Naive thymus-derived CD4-positive, alpha-beta T cell (primary cell): Measurements from ENCODE around the gene MAJIN. TPM values are rescaled to one million over a fixed set of nuclear protein-coding genes. Genes with fewer than 3 reads are reported as not detected.

Experiments
- ATAC-seq: fragments of 150-1000 bp; cut with Tn5 transposase; 2 replicates; pipeline ENCODE4 v1.10.0; 2021; ENCODE audit warnings: mild to moderate bottlenecking, moderate library complexity
- CTCF ChIA-PET: fragments of 350-600 bp; sonication (Branson Sonifier 250); formaldehyde crosslinking; loops from one replicate; lab custom pipeline; 2021; ENCODE audit warnings: antibody characterized with exemption; lab: Charles Lee
- POLR2A ChIA-PET: fragments of 350-600 bp; sonication (Branson Sonifier 250); formaldehyde crosslinking; loops from one replicate; lab custom pipeline; 2021; ENCODE audit warnings: antibody characterized with exemption, inconsistent platforms; lab: Charles Lee
- DNase-seq, 9 donors: peaks; one replicate each; pipeline versions ENCODE4 v3.0.0 to v3.0.0-alpha.2; 2020 to 2022; ENCODE audit warnings: mixed read lengths in 1 of 9
- H3K27ac ChIP-seq: one replicate; pipeline ENCODE4 v1.7.0; 2013; ENCODE audit warnings: mild to moderate bottlenecking, low read depth, low read length, moderate library complexity
- H3K27me3 ChIP-seq, 2 donors: one replicate each; pipeline ENCODE4 v1.7.0; 2013; ENCODE audit warnings: low read length in 2 of 2, mild to moderate bottlenecking in 2 of 2, moderate library complexity in 2 of 2; ENCODE audit not compliant: control insufficient read depth in 2 of 2, insufficient read depth in 2 of 2
- H3K36me3 ChIP-seq, 3 experiments: 1 replicate in 2 of 3; 2 replicates in 1 of 3; pipeline ENCODE4 v1.7.0; 2013; ENCODE audit warnings: low read length in 3 of 3, mild to moderate bottlenecking in 3 of 3, moderate library complexity in 1 of 3; ENCODE audit not compliant: insufficient read depth in 3 of 3, control insufficient read depth in 2 of 3
- H3K4me1 ChIP-seq, 2 donors: one replicate each; pipeline ENCODE4 v1.7.0; 2013; ENCODE audit warnings: low read length in 2 of 2, mild to moderate bottlenecking in 2 of 2, moderate library complexity in 1 of 2; ENCODE audit not compliant: control insufficient read depth in 2 of 2, insufficient read depth in 2 of 2
- H3K4me3 ChIP-seq: 2 replicates; pipeline ENCODE4 v1.7.0; 2013; ENCODE audit warnings: mild to moderate bottlenecking, low read length
- H3K9me3 ChIP-seq, 3 experiments: 1 replicate in 2 of 3; 2 replicates in 1 of 3; pipeline ENCODE4 v1.7.0; 2013; ENCODE audit warnings: low read length in 3 of 3; ENCODE audit not compliant: control insufficient read depth in 2 of 3
- H3K27ac Mint-ChIP-seq, 9 donors: one replicate each; pipeline ENCODE4 v1.8.0; 2020 to 2022; ENCODE audit warnings: mixed read lengths in 9 of 9, mild to moderate bottlenecking in 8 of 9, moderate library complexity in 5 of 9, inconsistent platforms in 2 of 9
- H3K27me3 Mint-ChIP-seq, 5 donors: one replicate each; pipeline ENCODE4 v1.8.0; 2021 to 2022; ENCODE audit warnings: mixed read lengths in 5 of 5, mild to moderate bottlenecking in 1 of 5
- H3K36me3 Mint-ChIP-seq, 5 donors: one replicate each; pipeline ENCODE4 v1.8.0; 2020 to 2022; ENCODE audit warnings: mixed read lengths in 5 of 5, mild to moderate bottlenecking in 3 of 5, inconsistent platforms in 1 of 5
- H3K4me1 Mint-ChIP-seq, 7 donors: one replicate each; pipeline ENCODE4 v1.8.0; 2020 to 2022; ENCODE audit warnings: mixed read lengths in 7 of 7, mild to moderate bottlenecking in 3 of 7, inconsistent platforms in 1 of 7
- H3K4me3 Mint-ChIP-seq, 10 donors: one replicate each; pipeline ENCODE4 v1.8.0; 2020 to 2022; ENCODE audit warnings: mild to moderate bottlenecking in 10 of 10, mixed read lengths in 10 of 10, moderate library complexity in 6 of 10, inconsistent platforms in 2 of 10
- H3K9me3 Mint-ChIP-seq, 11 donors: one replicate each; pipeline ENCODE4 v1.8.0; 2020 to 2022; ENCODE audit warnings: mixed read lengths in 11 of 11, mild to moderate bottlenecking in 4 of 11, inconsistent platforms in 1 of 11, moderate library complexity in 1 of 11
- intact Hi-C, 2 donors: fragments of 100-400 bp; cut with micrococcal nuclease; formaldehyde crosslinking; loops; one replicate each; pipeline ENCODE4 v1.15.1; 2023
- polyA plus RNA-seq, 2 donors: library from polyadenylated mRNA; unstranded; fragments of 300-500 nt; fragmentation: Illumina TruSeq; gene quantifications; one replicate each; pipeline ENCODE4 v1.2.3, GENCODE V29; 2021
- total RNA-seq, 6 experiments: library from RNA in 5 of 6; stranded (reverse) in 5 of 6; gene quantifications; 1 replicate in 5 of 6; 2 replicates in 1 of 6; pipeline ENCODE4 v1.2.3 and lab custom pipeline; 2021 to 2026

MAJIN gene
- total and polyA plus RNA-seq, 7 experiments from 2014 or later: 0.48 to 1.2 (median 0.94) TPM; not detected in 2

DNA sequence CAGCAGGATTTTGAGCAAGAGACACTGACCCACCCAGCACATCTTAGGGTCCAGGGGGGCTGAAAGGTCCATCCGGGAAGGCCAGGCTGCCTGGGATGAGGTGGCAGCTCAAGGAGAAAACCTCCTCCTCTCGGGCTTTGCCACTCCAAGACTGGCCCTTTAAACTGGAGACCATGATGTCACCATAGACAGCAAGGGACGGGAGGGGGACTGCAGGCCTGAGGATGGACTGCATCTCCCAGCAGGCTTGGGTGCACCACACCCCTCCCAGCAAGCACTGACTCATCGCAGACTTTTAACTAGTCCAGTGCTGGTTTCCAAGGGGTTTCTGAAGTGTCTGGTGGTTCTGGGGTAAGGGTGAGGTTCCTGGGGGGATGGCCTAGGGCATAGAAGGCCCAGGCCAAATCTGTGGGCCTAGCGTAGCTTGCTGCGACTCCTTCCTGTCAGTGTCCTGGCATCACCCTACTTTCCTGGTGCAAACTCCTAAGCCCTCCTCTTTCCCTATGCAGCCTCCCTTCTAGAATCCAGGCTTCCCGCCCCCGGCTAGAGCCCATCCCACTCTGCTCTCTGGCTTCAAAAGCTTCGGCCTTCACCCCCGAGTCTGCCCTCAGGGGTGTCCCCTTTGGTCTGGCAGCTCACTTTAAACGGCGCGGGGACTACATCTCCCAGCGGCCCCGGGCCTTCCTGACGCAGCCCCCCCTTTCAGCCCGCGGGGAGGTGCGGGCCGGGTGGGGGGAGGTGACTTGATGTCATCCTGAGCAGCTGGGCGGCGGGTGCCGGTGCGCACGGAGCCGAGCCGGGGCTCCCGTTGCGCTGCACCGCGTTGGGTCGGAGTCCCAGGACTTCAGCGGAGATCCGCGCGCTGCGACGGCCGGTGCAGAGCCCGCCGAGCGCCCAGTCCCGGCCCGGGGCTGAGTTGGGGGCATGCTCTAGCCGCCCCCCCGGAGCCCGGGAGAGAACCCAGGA, 47.7 kb downstream of the MAJIN start, which contains the start of gene PPP2R5B:
PPP2R5B (plus strand) TSS at position 746 of the 966 bp plus-strand sequence. CDS start 1,046 bp downstream, outside the sequence.
- no peaks in the 10 kb centered on the region for H3K27me3 ChIP-seq
- Mint-ChIP-seq H3K4me3 (peak within 1 kb of the TSS; percentile 89 to 99 (median 96)), H3K36me3 (peaks cover 0 to 11% (median 0%) of the 10 kb centered on the region in 5 donors), H3K27ac (peak within 1 kb of the TSS; percentile 95 to 100 (median 98)), H3K4me1 (peaks cover 9 to 24% (median 14%) of the 10 kb centered on the region in 7 donors), H3K9me3 (no peaks in the 10 kb centered on the region), H3K27me3 (no peaks in the 10 kb centered on the region)
- intact Hi-C loops: loop anchor here (1.0 to 5.0 kb wide), 15 partner anchors 8 to 1343 kb away; partner anchors contain the start of genes CDCA5 (in 2 of the 2), EHD1 (in 2 of the 2), SAC3D1 (in 2 of the 2) and SNX15 (in 2 of the 2)
- peak within 1 kb of the TSS; percentile 67 for H3K4me3 ChIP-seq
- CTCF ChIA-PET: interaction anchor here (0.5 to 0.9 kb wide), 3 partner anchors 42 to 235 kb away, joined by 3 to 6 read pairs (median 3); no protein-coding TSS in a partner anchor
- ATAC-seq (peak; percentile 95), DNase-seq (peak; percentile 79 to 92 (median 89))
- no peaks in the 10 kb centered on the region for H3K9me3 ChIP-seq
- H3K36me3 ChIP-seq: peaks cover 0 to 3% (median 0%) of the 10 kb centered on the region in 3 experiments
- POLR2A ChIA-PET: interaction anchor here (0.5 to 2.0 kb wide), 11 partner anchors 9 to 145 kb away, joined by 3 to 17 read pairs (median 4); partner anchors contain the start of genes ARL2, EHD1 and SF1
- peaks cover 11 to 15% of the 10 kb centered on the region in 2 donors for H3K4me1 ChIP-seq
- peak within 1 kb of the TSS; percentile 81 for H3K27ac ChIP-seq

DNA sequence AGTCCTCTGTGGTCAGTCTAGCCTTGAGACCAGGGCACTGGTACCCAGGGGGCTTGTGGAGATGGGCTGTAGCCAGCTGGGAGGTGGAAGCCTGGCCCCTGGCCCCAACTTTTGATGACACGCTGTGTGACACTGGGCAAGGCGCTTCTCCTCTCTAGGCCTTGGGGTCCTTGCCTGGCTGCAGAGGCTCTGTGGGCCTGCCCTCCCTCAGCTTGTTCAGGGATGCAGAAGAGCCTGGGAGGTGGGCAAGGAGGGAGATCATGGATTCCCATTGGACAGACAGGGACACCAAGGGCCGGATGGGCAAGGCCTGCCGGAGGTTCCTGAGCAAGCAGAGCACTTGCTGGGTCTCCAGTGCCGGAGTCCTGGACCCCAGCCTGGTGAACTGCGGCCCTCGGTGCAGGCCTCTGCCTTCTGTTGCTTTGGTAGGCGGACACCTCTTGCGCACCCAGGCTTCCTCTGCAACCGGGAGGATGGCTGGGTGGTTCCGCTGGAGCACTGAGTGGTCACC, 48.7 kb downstream of the MAJIN start:
- peak overlapping the region in 4 of 10 donors; percentile 16 to 95 (median 60) for H3K4me3 Mint-ChIP-seq
- ATAC-seq (no peak), DNase-seq (no peak)
- intact Hi-C loops: loop anchor here (5.0 kb wide), 2 partner anchors 119 to 1344 kb away; partner anchors contain the start of genes RAB1B (in 1 of the 2) and SAC3D1 (in 1 of the 2)
- H3K36me3 Mint-ChIP-seq: peaks cover 0 to 10% (median 0%) of the 10 kb centered on the region in 5 donors
- Histone ChIP-seq H3K4me1 (peaks cover 11 to 15% of the 10 kb centered on the region in 2 donors), H3K4me3 (no peak overlapping the region), H3K27ac (peak overlapping the region; percentile 81), H3K9me3 (no peaks in the 10 kb centered on the region), H3K36me3 (no peaks in the 10 kb centered on the region), H3K27me3 (no peaks in the 10 kb centered on the region)
- CTCF ChIA-PET: interaction anchor here (0.8 kb wide), 1 partner anchor 212 kb away, joined by 3 read pairs; no protein-coding TSS in a partner anchor
- peaks cover 9 to 25% (median 15%) of the 10 kb centered on the region in 7 donors for H3K4me1 Mint-ChIP-seq
- H3K27me3 Mint-ChIP-seq: no peaks in the 10 kb centered on the region
- H3K27ac Mint-ChIP-seq: peak overlapping the region in 4 of 9 donors; percentile 51 to 100 (median 84)
- no peaks in the 10 kb centered on the region for H3K9me3 Mint-ChIP-seq
- POLR2A ChIA-PET: interaction anchor here (1.1 to 2.0 kb wide), 4 partner anchors 8 to 144 kb away, joined by 4 to 17 read pairs (median 8); partner anchors contain the start of gene SF1

DNA sequence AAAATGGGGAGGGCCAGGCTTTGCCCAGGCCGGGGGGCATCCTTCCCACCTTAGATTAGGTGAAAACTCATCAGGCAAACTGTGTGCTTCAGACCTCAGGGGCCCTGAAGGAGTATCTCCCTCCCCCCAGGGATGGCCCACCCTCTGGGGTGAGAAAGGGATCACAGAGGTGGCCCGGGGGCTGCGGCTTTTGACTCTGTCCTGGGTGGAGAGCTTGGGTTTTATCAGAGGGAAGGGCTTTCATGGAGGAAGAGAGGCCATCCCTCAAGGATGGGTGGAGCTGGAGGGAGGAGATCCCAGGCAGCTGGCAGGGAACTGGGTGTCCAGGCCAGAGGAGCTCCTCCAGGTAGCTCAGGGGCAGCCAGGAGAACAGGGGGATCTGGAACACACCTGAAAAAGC, 50.5 kb downstream of the MAJIN start:
- H3K27me3 Mint-ChIP-seq: no peaks in the 10 kb centered on the region
- no peaks in the 10 kb centered on the region for H3K9me3 Mint-ChIP-seq
- ChIA-PET POLR2A (interaction anchor here (0.6 kb wide), 1 partner anchor 15 kb away, joined by 3 read pairs; no protein-coding TSS in a partner anchor), CTCF (interaction anchor here (0.7 kb wide), 1 partner anchor 142 kb away, joined by 3 read pairs; no protein-coding TSS in a partner anchor)
- DNase-seq (no peak), ATAC-seq (no peak)
- peaks cover 19 to 23% of the 10 kb centered on the region in 2 donors for H3K4me1 ChIP-seq
- peak overlapping the region in 1 of 9 donors; percentile 78 for H3K27ac Mint-ChIP-seq
- H3K9me3 ChIP-seq: no peaks in the 10 kb centered on the region
- peak overlapping the region in 1 of 10 donors; percentile 25 for H3K4me3 Mint-ChIP-seq
- H3K27me3 ChIP-seq: no peaks in the 10 kb centered on the region
- H3K27ac ChIP-seq: no peak overlapping the region
- peaks cover 16 to 42% (median 29%) of the 10 kb centered on the region in 7 donors for H3K4me1 Mint-ChIP-seq
- H3K4me3 ChIP-seq: no peak overlapping the region
- intact Hi-C loops: loop anchor here (5.0 kb wide), 2 partner anchors 121 to 1346 kb away; partner anchors contain the start of genes RAB1B (in 1 of the 2) and SAC3D1 (in 1 of the 2)
- H3K36me3 ChIP-seq: no peaks in the 10 kb centered on the region
- no peaks in the 10 kb centered on the region for H3K36me3 Mint-ChIP-seq

DNA sequence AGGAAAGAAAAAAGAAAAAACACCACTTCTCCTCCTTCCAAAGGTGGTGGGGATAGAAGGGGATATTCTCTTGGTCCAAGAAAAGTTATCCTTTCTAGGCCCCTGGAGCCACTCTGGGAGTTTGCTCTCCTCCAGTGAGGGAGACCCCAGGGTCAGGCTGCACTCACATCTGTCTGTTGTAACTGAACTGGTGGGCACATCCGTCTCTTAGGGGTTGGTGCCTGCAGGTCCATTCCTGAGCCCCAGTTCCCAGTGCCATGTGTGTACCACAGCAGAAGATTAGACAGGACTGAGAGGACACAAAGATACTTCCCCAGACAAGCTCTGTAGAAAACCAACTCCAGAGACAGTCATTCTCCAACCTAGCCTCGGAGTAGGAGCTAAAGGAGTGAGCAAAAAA, 51.8 kb downstream of the MAJIN start:
- ChIA-PET CTCF (interaction anchor here (0.6 kb wide), 1 partner anchor 173 kb away, joined by 3 read pairs; no protein-coding TSS in a partner anchor), POLR2A (no interaction called here)
- peaks cover 28 to 31% of the 10 kb centered on the region in 2 donors for H3K4me1 ChIP-seq
- Mint-ChIP-seq H3K9me3 (no peaks in the 10 kb centered on the region), H3K36me3 (no peaks in the 10 kb centered on the region), H3K4me1 (peaks cover 22 to 42% (median 35%) of the 10 kb centered on the region in 7 donors), H3K27me3 (no peaks in the 10 kb centered on the region), H3K4me3 (peak overlapping the region in 1 of 10 donors; percentile 34), H3K27ac (no peak overlapping the region)
- no peak overlapping the region for H3K4me3 ChIP-seq
- DNase-seq: no peak
- H3K27ac ChIP-seq: no peak overlapping the region
- ATAC-seq: no peak
- H3K36me3 ChIP-seq: no peaks in the 10 kb centered on the region
- no peaks in the 10 kb centered on the region for H3K27me3 ChIP-seq
- H3K9me3 ChIP-seq: no peaks in the 10 kb centered on the region
- intact Hi-C loops: loop anchor here (5.0 kb wide), 2 partner anchors 122 to 1347 kb away; partner anchors contain the start of genes RAB1B (in 1 of the 2) and SAC3D1 (in 1 of the 2)

DNA sequence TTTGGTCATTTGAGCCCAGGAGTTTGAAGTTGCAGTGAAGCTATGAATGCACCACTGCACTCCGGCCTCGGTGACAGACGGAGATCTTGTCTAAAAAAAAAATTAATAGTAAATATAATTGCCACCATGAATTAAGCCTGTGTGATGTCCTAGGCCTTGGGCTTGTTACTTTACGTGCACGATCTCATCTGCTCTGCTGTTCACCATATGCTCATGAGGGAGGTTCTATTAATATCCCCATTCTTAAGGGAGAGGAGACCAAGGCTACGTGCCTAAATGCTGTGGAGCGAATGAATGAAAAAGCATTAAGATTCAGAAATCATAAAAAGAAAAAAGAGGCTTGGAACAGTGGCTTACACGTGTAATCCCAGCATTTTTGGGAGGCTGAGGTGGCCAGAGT, 52.3 kb downstream of the MAJIN start:
- no peaks in the 10 kb centered on the region for H3K36me3 ChIP-seq
- no peak for ATAC-seq
- H3K4me3 Mint-ChIP-seq: no peak overlapping the region
- POLR2A ChIA-PET: interaction anchor here (0.9 kb wide), 1 partner anchor 215 kb away, joined by 3 read pairs; the partner anchor contains the start of gene SYVN1
- H3K36me3 Mint-ChIP-seq: no peaks in the 10 kb centered on the region
- H3K9me3 Mint-ChIP-seq: no peaks in the 10 kb centered on the region
- intact Hi-C loops: loop anchor here (5.0 kb wide), 3 partner anchors 123 to 1348 kb away; partner anchors contain the start of genes RAB1B (in 1 of the 2), SAC3D1 (in 1 of the 2) and VPS51 (in 1 of the 2)
- CTCF ChIA-PET: no interaction called here
- H3K4me1 ChIP-seq: peaks cover 24 to 33% of the 10 kb centered on the region in 2 donors
- no peaks in the 10 kb centered on the region for H3K27me3 Mint-ChIP-seq
- H3K27ac Mint-ChIP-seq: peak overlapping the region in 3 of 9 donors; percentile 3 to 51 (median 41)
- no peak overlapping the region for H3K27ac ChIP-seq
- H3K4me3 ChIP-seq: no peak overlapping the region
- H3K9me3 ChIP-seq: no peaks in the 10 kb centered on the region
- no peaks in the 10 kb centered on the region for H3K27me3 ChIP-seq
- H3K4me1 Mint-ChIP-seq: peaks cover 21 to 40% (median 32%) of the 10 kb centered on the region in 7 donors
- no peak for DNase-seq
